Ovary (tissue), 9 donors: ENCODE data around the gene USP10. TPM values are rescaled to one million over a fixed set of nuclear protein-coding genes. Genes with fewer than 3 reads are reported as not detected.

Source experiments
- DNase-seq, 5 donors: peaks; one replicate each; pipeline ENCODE4 v3.0.0-alpha.2; 2019 to 2020
- H3K27ac ChIP-seq, 2 donors: fragments of 200-600 bp; one replicate each; pipeline versions ENCODE4 v1.5.1 to v1.8.0; 2019 to 2022
- H3K27me3 ChIP-seq: fragments of 200-600 bp; one replicate; pipeline ENCODE4 v1.8.0; 2022
- H3K36me3 ChIP-seq: fragments of 200-600 bp; sonication (generic); one replicate; pipeline ENCODE4 v1.5.1; 2019
- H3K4me1 ChIP-seq: one replicate; pipeline ENCODE4 v1.8.1; 2013; ENCODE audit warnings: mild to moderate bottlenecking, moderate library complexity; ENCODE audit not compliant: insufficient read depth
- H3K4me3 ChIP-seq: fragments of 200-600 bp; sonication (generic); one replicate; pipeline ENCODE4 v1.5.1; 2017
- H3K9me3 ChIP-seq, 2 donors: fragments of 200-600 bp in 1 of 2; sonication (generic) in 1 of 2; one replicate each; pipeline versions ENCODE4 v1.5.1 to v1.8.1; 2013 to 2019; ENCODE audit warnings: mild to moderate bottlenecking in 1 of 2, moderate library complexity in 1 of 2
- CTCF ChIP-seq, 3 donors: fragments of 450-650 bp in 2 of 3; fragments of 200-600 bp in 1 of 3; IDR thresholded peaks; one replicate each; pipeline versions ENCODE4 v1.5.1 to v1.8.0; 2016 to 2022; ENCODE audit warnings: antibody characterized with exemption in 3 of 3, mild to moderate bottlenecking in 1 of 3
- EP300 ChIP-seq: sonication (generic); formaldehyde crosslinking; IDR thresholded peaks from one replicate; pipeline ENCODE4 v1.6.1; 2017; ENCODE audit warnings: antibody characterized with exemption
- POLR2A ChIP-seq: fragments of 450-650 bp; IDR thresholded peaks from one replicate; pipeline ENCODE4 v1.6.1; 2017; ENCODE audit warnings: antibody characterized with exemption, mild to moderate bottlenecking, moderate library complexity
- WGBS, 3 donors: extraction: QIAGEN DNeasy Blood & Tissue Kit in 1 of 3; methylation state at CpG; one replicate each; pipeline versions ENCODE4 v1.1.5 to v1.1.7; 2013 to 2017; 5-methylcytosine and 5-hydroxymethylcytosine counted together
- intact Hi-C, 4 donors: fragments of 100-400 bp; cut with DNase I; formaldehyde crosslinking; loops; one replicate each; pipeline versions ENCODE4 v1.11.0 to v1.15.1; 2022 to 2023
- polyA plus RNA-seq, 2 donors: library from polyadenylated mRNA; stranded (reverse); fragments of 200-250 nt in 1 of 2; fragments of 350-450 nt in 1 of 2; fragmentation: Illumina TruSeq in 1 of 2; extraction: RNeasy Lipid Tissue Mini Kit (QIAGEN cat#74804) in 1 of 2; gene quantifications; one replicate each; pipeline ENCODE4 v1.2.3, GENCODE V29; 2013 to 2014
- total RNA-seq, 7 donors: library from RNA; depleted of rRNA in 2 of 7; stranded (reverse); fragments of >200 nt in 2 of 7; fragmentation: NEBNext Ultra II Directional in 3 of 7; extraction: Animal tissue kit (Norgen Biotek cat#: 25700) in 3 of 7; gene quantifications; one replicate each; pipeline versions ENCODE4 v1.1.0 to v1.2.4, GENCODE V29; 2016 to 2023
- donor health status: DM: no; HTN: no; CAD: no; lungs with moderate emphysema.
- donor health status: DM: no; HTN: no; CAD: no.
- donor health status: Bipolar disorder and iron deficiency.
- donor health status: DM: yes; HTN: yes; CAD: no.
- donor health status: DM: no; HTN: no; CAD: no.
- donor health status: DM: yes; HTN: yes; CAD: no.

The USP10 gene
- total and polyA plus RNA-seq, 9 donors = 24.6 to 98.8 (median 71.4) TPM

- no peak for TF ChIP-seq CTCF (IDR thresholded peaks at IDR 0.05)
- no peak for TF ChIP-seq EP300
- TF ChIP-seq POLR2A = no peak
- no peak overlapping the region for H3K4me3 ChIP-seq
- intact Hi-C loops = no loop called here
- no peaks in the 10 kb centered on the region for H3K27me3 ChIP-seq
- H3K9me3 ChIP-seq = no peaks in the 10 kb centered on the region
- no peaks in the 10 kb centered on the region for H3K36me3 ChIP-seq
- 89 to 92% (median 91%) methylated on average over 10 of the region's 10 CpGs for WGBS, 3 donors
- DNase-seq = no peak
- H3K27ac ChIP-seq = no peak overlapping the region
- peaks cover 5% of the 10 kb centered on the region for H3K4me1 ChIP-seq
Observed at GRCh38 chr16:84703681-84704080, 3.9 kb downstream of the USP10 start.

- H3K36me3 ChIP-seq = no peaks in the 10 kb centered on the region
- TF ChIP-seq CTCF (IDR thresholded peaks at IDR 0.05) (no peak), POLR2A (no peak)
- intact Hi-C loops = no loop called here
- no peak overlapping the region for H3K4me3 ChIP-seq
- H3K4me1 ChIP-seq = peaks cover 5% of the 10 kb centered on the region
- H3K27me3 ChIP-seq = no peaks in the 10 kb centered on the region
- DNase-seq = no peak
- no peaks in the 10 kb centered on the region for H3K9me3 ChIP-seq
- WGBS, 3 donors = 77 to 86% (median 83%) methylated on average over 2 of the region's 2 CpGs
- no peak overlapping the region for H3K27ac ChIP-seq
Observed at GRCh38 chr16:84704253-84704652, 4.5 kb downstream of the USP10 start.

- TF ChIP-seq CTCF (IDR thresholded peaks at IDR 0.05) (no peak), POLR2A (no peak), EP300 (no peak)
- no peak for DNase-seq
- no peak overlapping the region for H3K27ac ChIP-seq
- H3K4me1 ChIP-seq = peaks cover 7% of the 10 kb centered on the region
- H3K27me3 ChIP-seq = no peaks in the 10 kb centered on the region
- no peaks in the 10 kb centered on the region for H3K36me3 ChIP-seq
- intact Hi-C loops = no loop called here
- WGBS, 3 donors = 87 to 98% (median 89%) methylated on average over 1 of the region's 1 CpG
- H3K4me3 ChIP-seq = no peak overlapping the region
- no peaks in the 10 kb centered on the region for H3K9me3 ChIP-seq
Observed at GRCh38 chr16:84706856-84707255, 7.1 kb downstream of the USP10 start.

GRCh38 chr16:84709609-84710008 lies 9.8 kb downstream of the USP10 start:
- TF ChIP-seq CTCF (IDR thresholded peaks at IDR 0.05) = no peak
- TF ChIP-seq EP300 = no peak
- TF ChIP-seq POLR2A = no peak
- Histone ChIP-seq H3K27ac (no peak overlapping the region), H3K4me1 (peaks cover 8% of the 10 kb centered on the region), H3K4me3 (no peak overlapping the region), H3K9me3 (no peaks in the 10 kb centered on the region), H3K36me3 (no peaks in the 10 kb centered on the region), H3K27me3 (no peaks in the 10 kb centered on the region)
- WGBS, 3 donors = 87 to 89% (median 88%) methylated on average over 10 of the region's 10 CpGs
- no peak for DNase-seq
- intact Hi-C loops = no loop called here

- intact Hi-C loops = no loop called here
- DNase-seq = no peak
- Histone ChIP-seq H3K9me3 (no peaks in the 10 kb centered on the region), H3K27me3 (no peaks in the 10 kb centered on the region), H3K4me1 (peaks cover 6% of the 10 kb centered on the region), H3K4me3 (no peak overlapping the region), H3K27ac (no peak overlapping the region), H3K36me3 (no peaks in the 10 kb centered on the region)
- WGBS, 3 donors = 79 to 86% (median 83%) methylated on average over 11 of the region's 11 CpGs
- TF ChIP-seq CTCF (IDR thresholded peaks at IDR 0.05) = no peak
- no peak for TF ChIP-seq EP300
Observed at GRCh38 chr16:84710686-84711085, 10.9 kb downstream of the USP10 start.
